Measurements from ENCODE around the gene ZBTB21.

Gene ZBTB21

DNA sequence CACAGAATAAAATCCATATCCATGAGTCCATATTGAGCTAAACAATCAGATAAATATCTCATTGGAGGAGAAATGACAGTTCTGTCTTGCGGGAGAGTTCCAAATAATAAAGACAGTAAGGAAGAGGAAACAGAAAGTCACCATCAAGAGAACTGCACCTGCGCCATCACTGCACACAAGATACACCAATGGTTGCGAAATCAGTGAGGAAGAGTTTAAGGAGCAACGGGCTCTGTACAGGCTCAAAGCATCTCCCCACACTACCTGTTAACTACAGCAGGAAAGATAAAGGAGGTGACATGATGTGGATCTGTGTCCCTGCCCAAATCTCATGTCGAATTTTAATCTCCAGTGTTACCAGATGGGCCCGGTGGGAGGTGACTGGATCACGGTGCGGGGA is 64.2 kb downstream of the ZBTB21 start (continued):
- TF ChIP-seq BACH2 (CRISPR knock-in tag; IDR thresholded peaks at IDR 0.05; ENCODE audit: borderline replicate concordance): no peak
- no peak for TF ChIP-seq RARB (CRISPR knock-in tag; IDR thresholded peaks at IDR 0.05)
- no peak for TF ChIP-seq ESRRG (CRISPR knock-in tag; IDR thresholded peaks at IDR 0.05)
- TF ChIP-seq ISL1 (CRISPR knock-in tag; IDR thresholded peaks at IDR 0.05): no peak
- TF ChIP-seq, protein P1, sequence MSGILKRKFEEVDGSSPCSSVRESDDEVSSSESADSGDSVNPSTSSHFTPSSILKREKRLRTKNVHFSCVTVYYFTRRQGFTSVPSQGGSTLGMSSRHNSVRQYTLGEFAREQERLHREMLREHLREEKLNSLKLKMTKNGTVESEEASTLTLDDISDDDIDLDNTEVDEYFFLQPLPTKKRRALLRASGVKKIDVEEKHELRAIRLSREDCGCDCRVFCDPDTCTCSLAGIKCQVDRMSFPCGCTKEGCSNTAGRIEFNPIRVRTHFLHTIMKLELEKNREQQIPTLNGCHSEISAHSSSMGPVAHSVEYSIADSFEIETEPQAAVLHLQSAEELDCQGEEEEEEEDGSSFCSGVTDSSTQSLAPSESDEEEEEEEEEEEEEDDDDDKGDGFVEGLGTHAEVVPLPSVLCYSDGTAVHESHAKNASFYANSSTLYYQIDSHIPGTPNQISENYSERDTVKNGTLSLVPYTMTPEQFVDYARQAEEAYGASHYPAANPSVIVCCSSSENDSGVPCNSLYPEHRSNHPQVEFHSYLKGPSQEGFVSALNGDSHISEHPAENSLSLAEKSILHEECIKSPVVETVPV (CRISPR knock-in tag; IDR thresholded peaks at IDR 0.05): no peak
- no peak for TF ChIP-seq ZNF565 (CRISPR knock-in tag; conservative IDR thresholded peaks at IDR 0.05; ENCODE audit: low read depth)

DNA sequence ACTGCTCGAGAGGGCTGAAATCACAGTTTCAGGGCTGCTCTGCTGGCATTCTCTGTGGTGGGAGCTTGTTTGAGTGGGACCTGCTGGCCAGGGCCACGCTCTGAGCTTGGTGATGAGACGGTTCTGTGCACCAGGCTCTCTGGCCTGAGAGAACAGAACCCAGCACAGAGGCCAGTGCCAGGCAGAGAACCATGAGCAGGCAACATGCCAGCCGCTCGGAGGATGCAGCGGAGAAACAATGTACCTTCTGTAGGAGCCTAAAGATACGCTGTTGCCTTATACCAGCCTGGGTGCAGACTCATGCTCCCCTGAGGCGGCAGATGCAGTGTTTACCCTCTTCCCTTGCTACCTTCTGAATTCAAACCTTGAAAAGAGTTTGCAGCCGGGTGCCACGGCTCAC is 66.3 kb downstream of the ZBTB21 start:
- TF ChIP-seq, protein P2, sequence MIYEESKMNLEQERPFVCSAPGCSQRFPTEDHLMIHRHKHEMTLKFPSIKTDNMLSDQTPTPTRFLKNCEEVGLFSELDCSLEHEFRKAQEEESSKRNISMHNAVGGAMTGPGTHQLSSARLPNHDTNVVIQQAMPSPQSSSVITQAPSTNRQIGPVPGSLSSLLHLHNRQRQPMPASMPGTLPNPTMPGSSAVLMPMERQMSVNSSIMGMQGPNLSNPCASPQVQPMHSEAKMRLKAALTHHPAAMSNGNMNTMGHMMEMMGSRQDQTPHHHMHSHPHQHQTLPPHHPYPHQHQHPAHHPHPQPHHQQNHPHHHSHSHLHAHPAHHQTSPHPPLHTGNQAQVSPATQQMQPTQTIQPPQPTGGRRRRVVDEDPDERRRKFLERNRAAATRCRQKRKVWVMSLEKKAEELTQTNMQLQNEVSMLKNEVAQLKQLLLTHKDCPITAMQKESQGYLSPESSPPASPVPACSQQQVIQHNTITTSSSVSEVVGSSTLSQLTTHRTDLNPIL (CRISPR knock-in tag; IDR thresholded peaks at IDR 0.05; ENCODE audit: low read depth): no peak
- TF ChIP-seq ESRRG (CRISPR knock-in tag; IDR thresholded peaks at IDR 0.05) (no peak), BACH2 (CRISPR knock-in tag; IDR thresholded peaks at IDR 0.05; ENCODE audit: borderline replicate concordance) (no peak), ZFP30 (CRISPR knock-in tag; IDR thresholded peaks at IDR 0.05) (no peak), ZNF565 (CRISPR knock-in tag; conservative IDR thresholded peaks at IDR 0.05; ENCODE audit: low read depth) (no peak), PPARA (CRISPR knock-in tag; IDR thresholded peaks at IDR 0.05; ENCODE audit: borderline replicate concordance) (no peak), CSDC2 (CRISPR knock-in tag; IDR thresholded peaks at IDR 0.05) (no peak), ZC3H10 (CRISPR knock-in tag; IDR thresholded peaks at IDR 0.05) (no peak), GLIS3 (CRISPR knock-in tag; IDR thresholded peaks at IDR 0.05) (no peak), TOX (CRISPR knock-in tag; IDR thresholded peaks at IDR 0.05; ENCODE audit: borderline replicate concordance) (no peak)
- TF ChIP-seq, protein P1 (CRISPR knock-in tag; IDR thresholded peaks at IDR 0.05): no peak
- TF ChIP-seq, protein P3, sequence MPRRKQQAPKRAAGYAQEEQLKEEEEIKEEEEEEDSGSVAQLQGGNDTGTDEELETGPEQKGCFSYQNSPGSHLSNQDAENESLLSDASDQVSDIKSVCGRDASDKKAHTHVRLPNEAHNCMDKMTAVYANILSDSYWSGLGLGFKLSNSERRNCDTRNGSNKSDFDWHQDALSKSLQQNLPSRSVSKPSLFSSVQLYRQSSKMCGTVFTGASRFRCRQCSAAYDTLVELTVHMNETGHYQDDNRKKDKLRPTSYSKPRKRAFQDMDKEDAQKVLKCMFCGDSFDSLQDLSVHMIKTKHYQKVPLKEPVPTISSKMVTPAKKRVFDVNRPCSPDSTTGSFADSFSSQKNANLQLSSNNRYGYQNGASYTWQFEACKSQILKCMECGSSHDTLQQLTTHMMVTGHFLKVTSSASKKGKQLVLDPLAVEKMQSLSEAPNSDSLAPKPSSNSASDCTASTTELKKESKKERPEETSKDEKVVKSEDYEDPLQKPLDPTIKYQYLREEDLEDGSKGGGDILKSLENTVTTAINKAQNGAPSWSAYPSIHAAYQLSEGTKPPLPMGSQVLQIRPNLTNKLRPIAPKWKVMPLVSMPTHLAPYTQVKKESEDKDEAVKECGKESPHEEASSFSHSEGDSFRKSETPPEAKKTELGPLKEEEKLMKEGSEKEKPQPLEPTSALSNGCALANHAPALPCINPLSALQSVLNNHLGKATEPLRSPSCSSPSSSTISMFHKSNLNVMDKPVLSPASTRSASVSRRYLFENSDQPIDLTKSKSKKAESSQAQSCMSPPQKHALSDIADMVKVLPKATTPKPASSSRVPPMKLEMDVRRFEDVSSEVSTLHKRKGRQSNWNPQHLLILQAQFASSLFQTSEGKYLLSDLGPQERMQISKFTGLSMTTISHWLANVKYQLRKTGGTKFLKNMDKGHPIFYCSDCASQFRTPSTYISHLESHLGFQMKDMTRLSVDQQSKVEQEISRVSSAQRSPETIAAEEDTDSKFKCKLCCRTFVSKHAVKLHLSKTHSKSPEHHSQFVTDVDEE (CRISPR knock-in tag; IDR thresholded peaks at IDR 0.05): no peak
- ATAC-seq: no peak

DNA sequence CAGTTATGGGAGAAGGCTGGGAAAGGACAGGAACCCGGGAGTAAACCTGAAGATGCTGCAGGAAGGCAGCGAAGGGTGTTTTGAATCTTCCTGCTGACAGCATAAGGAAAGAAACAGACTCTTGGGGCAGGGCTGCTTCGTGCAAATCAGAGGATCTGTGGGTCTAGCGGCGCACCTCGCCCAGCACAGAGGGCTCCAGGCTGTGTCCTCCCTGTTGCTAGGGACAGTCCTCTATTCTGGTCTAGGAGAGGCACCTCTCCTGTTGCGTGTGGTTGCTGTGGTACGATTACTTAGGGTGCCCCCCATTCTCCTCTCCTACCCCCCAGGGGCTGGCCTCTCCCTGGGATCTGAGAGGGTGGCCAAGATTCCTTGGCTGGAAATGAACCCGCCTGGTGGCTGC is 67.7 kb downstream of the ZBTB21 start:
- TF ChIP-seq, protein P4, sequence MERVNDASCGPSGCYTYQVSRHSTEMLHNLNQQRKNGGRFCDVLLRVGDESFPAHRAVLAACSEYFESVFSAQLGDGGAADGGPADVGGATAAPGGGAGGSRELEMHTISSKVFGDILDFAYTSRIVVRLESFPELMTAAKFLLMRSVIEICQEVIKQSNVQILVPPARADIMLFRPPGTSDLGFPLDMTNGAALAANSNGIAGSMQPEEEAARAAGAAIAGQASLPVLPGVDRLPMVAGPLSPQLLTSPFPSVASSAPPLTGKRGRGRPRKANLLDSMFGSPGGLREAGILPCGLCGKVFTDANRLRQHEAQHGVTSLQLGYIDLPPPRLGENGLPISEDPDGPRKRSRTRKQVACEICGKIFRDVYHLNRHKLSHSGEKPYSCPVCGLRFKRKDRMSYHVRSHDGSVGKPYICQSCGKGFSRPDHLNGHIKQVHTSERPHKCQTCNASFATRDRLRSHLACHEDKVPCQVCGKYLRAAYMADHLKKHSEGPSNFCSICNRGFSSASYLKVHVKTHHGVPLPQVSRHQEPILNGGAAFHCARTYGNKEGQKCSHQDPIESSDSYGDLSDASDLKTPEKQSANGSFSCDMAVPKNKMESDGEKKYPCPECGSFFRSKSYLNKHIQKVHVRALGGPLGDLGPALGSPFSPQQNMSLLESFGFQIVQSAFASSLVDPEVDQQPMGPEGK (CRISPR knock-in tag; IDR thresholded peaks at IDR 0.05; ENCODE audit: borderline replicate concordance): no peak
- TF ChIP-seq ISL1 (CRISPR knock-in tag; IDR thresholded peaks at IDR 0.05): no peak
- TF ChIP-seq, protein P2 (CRISPR knock-in tag; IDR thresholded peaks at IDR 0.05; ENCODE audit: low read depth): no peak
- no peak for TF ChIP-seq ZNF565 (CRISPR knock-in tag; conservative IDR thresholded peaks at IDR 0.05; ENCODE audit: low read depth)
- TF ChIP-seq OSR1 (CRISPR knock-in tag; IDR thresholded peaks at IDR 0.05): no peak
- no peak for TF ChIP-seq ZNF70 (CRISPR knock-in tag; IDR thresholded peaks at IDR 0.05)
- no peak for ATAC-seq

DNA sequence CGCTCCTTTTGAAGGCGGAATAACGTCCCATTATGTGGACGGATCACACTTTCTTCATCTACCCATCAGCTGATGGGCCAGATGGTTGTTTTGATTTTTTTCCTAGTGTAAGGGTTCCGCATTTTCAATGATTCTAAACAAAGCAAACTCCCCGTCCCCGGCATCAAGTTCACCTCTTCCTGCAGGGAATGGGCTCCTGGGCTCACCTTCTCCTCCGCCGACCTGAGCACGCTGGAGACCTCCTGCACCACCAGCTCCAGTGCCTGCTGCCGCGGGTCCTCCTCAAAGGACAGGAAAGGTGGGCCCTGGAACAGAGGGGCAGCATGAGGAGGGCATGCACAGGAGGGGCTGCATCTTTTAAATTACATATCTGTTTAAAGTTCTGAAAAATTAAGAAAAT is 68.2 kb downstream of the ZBTB21 start:
- ATAC-seq: no peak
- TF ChIP-seq ZNF8 (CRISPR knock-in tag; IDR thresholded peaks at IDR 0.05) (no peak), ZNF70 (CRISPR knock-in tag; IDR thresholded peaks at IDR 0.05) (no peak), ZFP30 (CRISPR knock-in tag; IDR thresholded peaks at IDR 0.05) (no peak), ESRRG (CRISPR knock-in tag; IDR thresholded peaks at IDR 0.05) (no peak), ARNTL (CRISPR knock-in tag; IDR thresholded peaks at IDR 0.05; ENCODE audit: borderline replicate concordance, low read depth) (no peak), SNAI2 (CRISPR knock-in tag; IDR thresholded peaks at IDR 0.05) (no peak), GLIS3 (CRISPR knock-in tag; IDR thresholded peaks at IDR 0.05) (no peak), BACH2 (CRISPR knock-in tag; IDR thresholded peaks at IDR 0.05; ENCODE audit: borderline replicate concordance) (no peak), ZFP3 (CRISPR knock-in tag; IDR thresholded peaks at IDR 0.05) (no peak), TCF4 (CRISPR knock-in tag; IDR thresholded peaks at IDR 0.05; ENCODE audit: borderline replicate concordance) (no peak), CSDC2 (CRISPR knock-in tag; IDR thresholded peaks at IDR 0.05) (no peak), ZC3H10 (CRISPR knock-in tag; IDR thresholded peaks at IDR 0.05) (no peak), OSR1 (CRISPR knock-in tag; IDR thresholded peaks at IDR 0.05) (no peak), ISL1 (CRISPR knock-in tag; IDR thresholded peaks at IDR 0.05) (no peak)
- TF ChIP-seq, protein P4 (CRISPR knock-in tag; IDR thresholded peaks at IDR 0.05; ENCODE audit: borderline replicate concordance): no peak
